Progenitor cell of endocrine pancreas (in vitro differentiated cells): ENCODE results near the gene HRK. TPM values are rescaled to one million over a fixed set of nuclear protein-coding genes. Genes with fewer than 3 reads are reported as not detected.

Experiments
- DNase-seq: peaks from one replicate; pipeline ENCODE4 v3.0.0; 2021; ENCODE audit warnings: low spot score; ENCODE audit not compliant: unreplicated experiment
- H3K27ac Mint-ChIP-seq: 2 replicates; pipeline ENCODE4 v1.8.0; 2021; ENCODE audit warnings: mild to moderate bottlenecking, moderate library complexity, mixed read lengths
- H3K27me3 Mint-ChIP-seq: 2 replicates; pipeline ENCODE4 v1.8.0; 2021; ENCODE audit warnings: mixed read lengths
- H3K36me3 Mint-ChIP-seq: 2 replicates; pipeline ENCODE4 v1.8.0; 2022; ENCODE audit warnings: mixed read lengths; ENCODE audit not compliant: insufficient read depth
- H3K4me1 Mint-ChIP-seq: 2 replicates; pipeline ENCODE4 v1.8.0; 2021; ENCODE audit warnings: low read depth, mixed read lengths
- H3K4me3 Mint-ChIP-seq: 2 replicates; pipeline ENCODE4 v1.8.0; 2021; ENCODE audit warnings: low read depth, mild to moderate bottlenecking, moderate library complexity, mixed read lengths
- H3K9me3 Mint-ChIP-seq: 2 replicates; pipeline ENCODE4 v1.8.0; 2021; ENCODE audit warnings: low read depth, mixed read lengths
- CTCF ChIP-seq: fragments of 200-600 bp; sonication (generic); IDR thresholded peaks from one replicate; pipeline ENCODE4 v1.5.0; 2021; ENCODE audit warnings: antibody characterized with exemption, mild to moderate bottlenecking; ENCODE audit not compliant: unreplicated experiment
- total RNA-seq: library from RNA; stranded (reverse); gene quantifications from 2 replicates; pipeline ENCODE4 v1.2.1, GENCODE V29; 2021

HRK gene
- total RNA-seq, 1 donor from 2014 or later: 5.5 TPM

DNA sequence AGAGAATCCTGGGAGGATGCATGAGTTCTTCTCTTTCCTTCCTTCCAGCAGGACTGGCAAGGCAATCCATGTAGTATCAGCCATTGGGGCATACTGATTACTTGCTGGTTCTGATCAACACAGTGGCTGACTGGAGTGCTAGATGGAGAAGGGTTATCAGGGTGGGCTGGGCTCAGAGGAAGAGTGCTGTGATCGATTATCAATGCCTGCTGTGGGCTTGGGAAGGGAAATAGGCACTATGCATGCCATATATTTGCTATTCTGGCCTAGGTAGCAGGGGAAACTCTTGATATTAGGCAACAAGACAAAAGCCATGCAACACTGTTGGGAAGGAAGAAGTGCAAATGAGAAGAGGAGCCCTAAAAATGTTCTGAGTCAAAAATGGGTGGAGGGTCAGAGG lies 45.8 kb downstream of the HRK start:
- no peak for TF ChIP-seq CTCF
- H3K36me3 Mint-ChIP-seq: peaks cover 6% of the 10 kb centered on the region
- H3K27ac Mint-ChIP-seq: no peak overlapping the region
- no peak overlapping the region for H3K4me3 Mint-ChIP-seq
- H3K4me1 Mint-ChIP-seq: no peaks in the 10 kb centered on the region
- DNase-seq: no peak
- H3K9me3 Mint-ChIP-seq: no peaks in the 10 kb centered on the region
- H3K27me3 Mint-ChIP-seq: no peaks in the 10 kb centered on the region

- H3K4me1 Mint-ChIP-seq: no peaks in the 10 kb centered on the region
- H3K9me3 Mint-ChIP-seq: no peaks in the 10 kb centered on the region
- no peaks in the 10 kb centered on the region for H3K27me3 Mint-ChIP-seq
- DNase-seq: no peak
- no peak overlapping the region for H3K4me3 Mint-ChIP-seq
- no peak for TF ChIP-seq CTCF
- H3K36me3 Mint-ChIP-seq: peaks cover 8% of the 10 kb centered on the region
- no peak overlapping the region for H3K27ac Mint-ChIP-seq
Observed at GRCh38 chr12:116833474-116833873, 47.8 kb downstream of the HRK start.

- Mint-ChIP-seq H3K27me3 (no peaks in the 10 kb centered on the region), H3K36me3 (peaks cover 8% of the 10 kb centered on the region), H3K4me3 (no peak overlapping the region)
Observed at GRCh38 chr12:116832353-116832752, 48.9 kb downstream of the HRK start.

DNA sequence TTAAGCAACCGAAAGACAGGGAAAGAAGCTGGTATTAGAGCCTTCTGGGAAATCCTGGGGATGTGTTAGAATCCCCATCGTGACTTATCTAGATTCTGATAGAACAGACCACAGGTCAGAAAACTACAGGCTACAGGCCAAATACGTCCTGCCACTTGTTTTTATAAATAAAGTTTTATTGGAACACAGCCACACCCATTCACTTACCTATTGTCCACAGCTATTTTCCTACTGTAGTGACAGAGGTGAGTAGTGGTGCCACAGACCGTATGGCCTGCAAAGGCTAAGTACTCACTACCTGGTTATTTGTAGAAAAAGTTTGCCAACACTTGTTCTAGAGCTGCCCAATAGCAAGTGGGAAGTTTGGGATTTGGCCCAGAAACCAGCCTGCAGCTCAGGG lies 53.8 kb downstream of the HRK start:
- Mint-ChIP-seq H3K27me3 (no peaks in the 10 kb centered on the region), H3K27ac (no peak overlapping the region), H3K36me3 (peaks cover 9% of the 10 kb centered on the region), H3K4me1 (no peaks in the 10 kb centered on the region), H3K4me3 (no peak overlapping the region), H3K9me3 (no peaks in the 10 kb centered on the region)
- no peak for DNase-seq
- TF ChIP-seq CTCF: no peak

More at GRCh38 chr12:116832353-116832752, 48.9 kb downstream of the HRK start:
- Mint-ChIP-seq H3K9me3 (no peaks in the 10 kb centered on the region), H3K27ac (no peak overlapping the region), H3K4me1 (no peaks in the 10 kb centered on the region)
- TF ChIP-seq CTCF: no peak
- no peak for DNase-seq

DNA sequence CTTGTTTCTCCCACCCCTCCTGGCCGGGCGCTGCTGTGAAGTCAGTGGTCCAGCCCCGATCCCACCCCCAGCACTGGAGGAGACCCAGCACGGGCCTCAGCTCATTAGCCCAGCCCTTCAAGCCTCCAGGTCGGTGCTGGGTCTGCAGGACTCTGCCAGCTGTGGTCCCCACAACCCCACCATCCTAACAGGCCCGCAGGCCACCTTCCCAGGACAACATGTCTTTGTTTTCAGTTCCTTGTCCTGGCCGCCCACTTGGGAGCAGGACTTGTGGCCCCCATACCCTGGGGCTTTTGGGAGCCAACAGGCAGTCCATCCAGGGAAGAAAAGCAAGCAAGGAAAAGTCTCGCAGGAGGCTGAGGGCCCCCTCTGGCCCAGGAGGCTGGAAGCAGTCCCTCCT lies 60.0 kb downstream of the HRK start:
- Mint-ChIP-seq H3K36me3 (peaks cover 7% of the 10 kb centered on the region), H3K4me1 (peaks cover 6% of the 10 kb centered on the region), H3K4me3 (no peak overlapping the region), H3K27ac (no peak overlapping the region), H3K9me3 (no peaks in the 10 kb centered on the region), H3K27me3 (no peaks in the 10 kb centered on the region)
- DNase-seq: no peak
- no peak for TF ChIP-seq CTCF
